ENCODE data around the gene DUOXA2.

DNA sequence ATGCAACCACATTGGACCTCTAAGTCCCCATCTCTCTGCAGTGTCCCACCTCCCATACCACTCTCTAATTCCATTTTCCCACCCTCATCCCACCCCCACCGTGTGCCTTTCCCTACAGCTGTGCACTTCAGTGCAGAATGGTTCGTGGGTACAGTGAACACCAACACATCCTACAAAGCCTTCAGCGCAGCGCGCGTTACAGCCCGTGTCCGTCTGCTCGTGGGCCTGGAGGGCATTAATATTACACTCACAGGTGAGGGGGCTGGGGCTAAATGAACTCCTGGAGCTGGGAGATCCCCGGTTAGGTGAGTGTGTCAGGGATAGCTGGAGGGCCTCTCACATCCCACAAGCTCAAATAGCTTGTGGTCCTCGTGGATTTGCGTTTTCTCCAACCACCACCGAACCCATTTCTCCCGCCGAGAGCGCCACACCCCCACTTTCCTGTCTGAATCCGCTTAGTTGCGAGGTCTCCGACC is 1.9 kb downstream of the DUOXA2 start:
- no peak for TF ChIP-seq POLR2AphosphoS5 (IDR thresholded peaks at IDR 0.05; ENCODE audit: borderline replicate concordance, low read depth, low read length)
- TF ChIP-seq EZH2 (IDR thresholded peaks at IDR 0.05), result no peak
